GM21367 (cell line): ENCODE results near the gene RAD9A.
"Not testable (repeated sequence)": the region's sequence is repeated elsewhere in the genome, so short reads cannot be mapped to it uniquely, and the experiment has no call there.

Experiments used
- ATAC-seq: cut with Tn5 transposase; IDR thresholded peaks from one replicate; pipeline ENCODE4 v1.9.1; 2021; ENCODE audit not compliant: unreplicated experiment

RAD9A gene

GRCh38 chr11:67422891-67423290 is 31.1 kb downstream of the RAD9A start:
- ATAC-seq = no peak

- ATAC-seq = no peak
Observed at GRCh38 chr11:67423466-67423865, 31.7 kb downstream of the RAD9A start.

GRCh38 chr11:67423891-67424613 is 32.3 kb downstream of the RAD9A start:
- no peak for ATAC-seq

GRCh38 chr11:67427364-67427859 is 35.6 kb downstream of the RAD9A start:
- ATAC-seq = not testable (repeated sequence)

- ATAC-seq = peak; percentile 74
Observed at GRCh38 chr11:67428052-67429001, 36.5 kb downstream of the RAD9A start, which contains the start of gene RPS6KB2. Gene RPS6KB2, plus strand, starts transcription at chr11:67428494. Its CDS starts 52 bp downstream, at chr11:67428546.

- ATAC-seq = no peak
Observed at GRCh38 chr11:67429038-67429668, 37.4 kb downstream of the RAD9A start.

GRCh38 chr11:67429722-67430121 is 37.9 kb downstream of the RAD9A start:
- ATAC-seq = no peak

GRCh38 chr11:67431346-67432249 is 39.8 kb downstream of the RAD9A start:
- no peak for ATAC-seq

GRCh38 chr11:67432655-67433349 is 41.0 kb downstream of the RAD9A start:
- no peak for ATAC-seq

GRCh38 chr11:67433536-67434394 is 42.0 kb downstream of the RAD9A start:
- no peak for ATAC-seq

- no peak for ATAC-seq
Observed at GRCh38 chr11:67434395-67434881, 42.7 kb downstream of the RAD9A start.

- no peak for ATAC-seq
Observed at GRCh38 chr11:67435031-67435726, 43.4 kb downstream of the RAD9A start.

GRCh38 chr11:67435727-67436458 is 44.1 kb downstream of the RAD9A start:
- ATAC-seq = no peak

- ATAC-seq = no peak
Observed at GRCh38 chr11:67436459-67437081, 44.8 kb downstream of the RAD9A start.

GRCh38 chr11:67437082-67437808 is 45.5 kb downstream of the RAD9A start, which contains the start of gene PTPRCAP:
Gene PTPRCAP, minus strand, starts transcription at chr11:67437682. Its CDS starts 63 bp downstream, at chr11:67437619.
- ATAC-seq = no peak

- no peak for ATAC-seq
Observed at GRCh38 chr11:67437809-67438157, 46.0 kb downstream of the RAD9A start.
